HT1080 (cell line): Measurements from ENCODE around the gene ANXA2R. TPM values are rescaled to one million over a fixed set of nuclear protein-coding genes. Genes with fewer than 3 reads are reported as not detected.

Experiments
- DNase-seq: peaks from one replicate; pipeline ENCODE4 v3.0.0-alpha.2; 2015; ENCODE audit warnings: low read depth
- total RNA-seq: library from RNA; depleted of rRNA; stranded (reverse); fragments of >200 nt; shearing (Covaris generic); gene quantifications from 2 replicates; pipeline ENCODE4 v1.2.3, GENCODE V29; 2014; rRNA removed

ANXA2R gene
- total RNA-seq, 1 experiment from 2014 or later, result 0.59 TPM

DNA sequence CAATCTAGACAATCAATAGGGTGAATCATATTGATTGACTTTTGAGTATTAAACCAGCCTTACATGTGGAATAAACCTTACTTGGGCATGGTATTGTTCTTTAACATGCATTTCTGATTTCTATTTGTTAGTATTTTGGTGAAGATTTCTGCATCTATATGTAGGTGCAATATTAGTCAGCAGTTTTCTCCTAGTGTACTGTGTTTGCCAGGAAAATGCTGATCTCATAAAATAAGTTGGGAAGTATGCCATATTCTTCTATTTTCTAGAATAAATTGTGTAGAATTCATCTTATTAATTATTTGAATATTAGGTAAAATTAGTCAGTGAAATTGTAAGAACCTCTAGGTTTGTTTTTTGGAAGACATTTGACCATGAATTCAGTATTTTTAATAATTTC lies 38.4 kb downstream of the ANXA2R start:
- DNase-seq, result no peak

DNA sequence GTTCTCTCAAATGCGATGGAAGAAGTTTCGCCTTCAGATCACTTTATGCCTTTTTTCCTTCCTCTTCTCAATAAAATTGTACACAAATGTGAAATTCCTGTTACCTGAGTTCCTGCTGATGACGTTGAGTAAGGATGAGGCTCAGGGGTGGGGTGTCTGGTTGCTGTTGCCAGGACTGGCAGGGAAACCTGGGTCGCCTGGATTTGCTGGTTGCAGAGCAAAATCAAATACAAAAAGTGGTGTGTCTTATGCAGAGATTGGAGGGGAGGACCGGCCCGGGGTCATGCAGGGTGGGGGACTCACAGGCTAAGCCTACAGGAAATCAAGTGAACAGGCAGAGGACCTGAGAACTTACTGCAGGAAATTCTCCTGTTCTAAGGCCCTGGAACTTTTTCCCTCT lies 39.2 kb downstream of the ANXA2R start:
- no peak for DNase-seq

DNA sequence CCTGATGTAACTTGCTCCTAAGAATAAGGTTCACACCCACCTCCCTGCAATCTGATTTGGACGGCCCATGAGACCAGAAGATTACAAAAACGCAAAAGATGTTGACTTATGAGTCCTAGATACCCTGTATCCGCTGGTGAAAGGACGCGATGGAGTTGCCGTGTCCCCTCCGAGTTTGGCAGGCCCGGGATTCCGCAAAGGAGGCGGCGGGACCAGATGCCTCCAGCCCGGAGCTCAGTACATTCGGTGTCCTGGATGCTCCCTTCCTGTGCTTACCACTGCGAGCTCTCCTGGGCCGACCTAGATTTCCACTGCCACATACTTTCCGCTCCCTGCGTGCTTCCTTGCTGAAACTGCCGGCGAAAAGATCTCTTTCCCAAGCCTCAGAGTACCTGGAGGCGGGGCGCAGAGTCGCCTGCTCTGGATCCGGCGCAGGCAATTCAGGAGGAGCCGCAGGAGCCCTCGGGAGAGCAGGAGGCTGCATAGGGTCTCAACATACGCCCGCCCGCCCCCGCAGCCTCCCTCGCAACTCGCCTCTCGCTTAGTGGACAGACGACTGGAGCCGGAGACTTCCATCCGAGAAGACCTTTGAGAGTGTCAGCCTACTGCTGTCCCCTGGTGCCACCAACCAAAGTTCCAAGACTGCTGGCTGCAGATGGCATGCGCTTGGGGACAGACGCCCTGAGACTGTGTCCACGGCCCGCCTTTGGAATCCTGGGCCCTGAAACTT lies 39.8 kb downstream of the ANXA2R start:
- DNase-seq, result no peak

DNA sequence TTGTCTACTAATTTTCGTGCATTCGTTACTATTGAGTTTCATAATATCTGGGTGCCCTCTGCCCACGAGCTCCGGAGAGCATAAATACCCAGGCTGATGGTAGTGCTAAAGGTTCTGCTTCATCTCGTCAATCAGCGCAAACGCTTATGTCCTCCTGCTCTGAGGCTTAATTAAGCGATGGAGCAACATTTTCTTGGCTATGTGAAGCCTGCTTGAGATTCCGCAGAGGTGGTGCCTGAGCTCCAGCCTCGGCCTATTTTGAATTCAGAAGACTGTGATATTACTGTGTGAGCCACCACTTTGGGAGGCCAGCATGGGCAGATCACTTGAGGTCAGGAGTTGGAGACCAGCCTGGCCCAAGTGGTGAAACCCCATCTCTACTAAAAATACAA lies 44.8 kb downstream of the ANXA2R start:
- no peak for DNase-seq

DNA sequence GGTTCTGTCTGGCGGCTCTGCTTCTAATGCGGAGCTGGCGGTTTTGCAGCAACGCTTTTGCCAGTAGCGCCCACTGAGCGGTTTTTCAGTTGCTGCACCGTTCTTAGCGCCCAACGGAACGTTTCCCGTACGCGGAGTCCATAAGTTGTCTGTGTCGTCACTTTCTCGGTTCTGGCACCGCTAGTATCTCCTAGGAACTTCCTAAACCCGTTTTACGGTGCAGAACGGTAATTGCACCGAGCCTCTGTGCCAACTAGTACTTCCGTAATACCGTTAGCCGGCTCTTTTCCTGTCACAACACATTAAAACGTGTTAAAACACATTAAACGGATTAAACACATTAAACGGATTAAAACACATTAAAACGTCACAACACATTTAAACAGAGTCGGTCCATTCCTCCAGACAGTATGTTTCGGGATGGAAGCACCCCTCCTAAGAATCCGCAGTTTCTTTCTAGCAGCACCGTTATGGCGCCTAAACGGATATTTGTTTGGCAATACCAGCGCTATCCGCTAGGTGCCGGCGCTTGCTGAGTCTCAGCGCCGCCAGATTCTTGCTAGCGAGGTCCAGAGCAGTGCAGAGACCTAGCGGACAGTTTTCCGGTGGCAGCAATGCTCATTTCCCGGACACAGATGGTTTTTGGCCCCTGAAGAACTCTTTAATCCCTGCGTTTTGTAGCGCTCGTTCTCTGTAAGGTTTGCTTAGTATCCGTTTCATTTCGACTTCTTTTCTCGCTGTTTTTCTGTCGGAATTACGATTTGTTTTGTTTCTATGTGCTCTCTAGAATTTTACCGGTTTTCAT lies 45.4 kb downstream of the ANXA2R start:
- no peak for DNase-seq

DNA sequence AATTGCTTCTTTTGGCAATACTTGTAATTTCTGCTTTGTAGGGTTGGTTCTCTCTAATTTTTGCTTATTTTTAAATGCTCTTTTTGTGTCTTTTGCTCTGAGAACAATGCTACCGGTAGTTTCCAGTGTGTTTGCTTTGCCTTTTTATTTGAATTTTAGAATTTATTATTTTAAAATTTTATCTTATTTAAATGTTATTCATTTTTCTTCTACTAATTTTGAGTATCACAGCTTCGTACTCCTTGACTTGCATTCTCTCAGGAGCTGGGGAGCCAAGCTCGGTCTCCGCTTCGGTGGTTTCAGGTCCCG lies 45.9 kb downstream of the ANXA2R start:
- DNase-seq, result no peak

DNA sequence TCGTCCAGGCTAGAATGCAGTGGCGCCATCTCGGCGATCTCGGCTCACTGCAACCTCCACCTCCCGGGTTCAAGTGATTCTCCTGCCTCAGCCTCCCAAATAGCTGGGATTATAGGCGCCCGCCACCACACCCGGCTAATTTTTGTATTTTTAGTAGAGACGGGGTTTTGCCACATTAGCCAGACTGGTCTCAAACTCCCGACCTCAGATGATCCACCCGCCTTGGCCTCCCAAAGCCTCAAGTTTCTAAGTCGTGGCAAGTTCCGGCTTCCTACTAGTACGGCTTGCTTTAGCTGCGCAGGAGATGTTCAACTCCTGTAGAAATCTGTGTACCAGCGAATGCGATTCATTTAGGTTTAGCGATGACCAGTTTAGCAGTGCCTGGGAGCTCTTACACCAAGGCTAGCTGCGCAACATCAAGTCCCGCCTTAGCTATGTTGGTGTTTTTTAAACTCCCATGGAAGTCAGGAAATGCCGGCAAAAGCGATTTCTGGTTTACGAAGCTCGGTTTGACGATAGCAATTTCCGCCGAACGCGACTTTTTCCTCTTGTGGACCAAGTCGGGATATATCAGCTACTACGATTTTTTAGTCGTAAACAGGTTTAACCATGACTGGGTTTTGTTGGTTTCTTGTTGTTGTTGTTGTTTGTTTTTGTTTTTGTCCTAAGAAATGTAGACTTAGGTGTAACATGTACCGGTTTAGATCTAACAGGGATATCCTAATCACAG lies 46.4 kb downstream of the ANXA2R start:
- no peak for DNase-seq

DNA sequence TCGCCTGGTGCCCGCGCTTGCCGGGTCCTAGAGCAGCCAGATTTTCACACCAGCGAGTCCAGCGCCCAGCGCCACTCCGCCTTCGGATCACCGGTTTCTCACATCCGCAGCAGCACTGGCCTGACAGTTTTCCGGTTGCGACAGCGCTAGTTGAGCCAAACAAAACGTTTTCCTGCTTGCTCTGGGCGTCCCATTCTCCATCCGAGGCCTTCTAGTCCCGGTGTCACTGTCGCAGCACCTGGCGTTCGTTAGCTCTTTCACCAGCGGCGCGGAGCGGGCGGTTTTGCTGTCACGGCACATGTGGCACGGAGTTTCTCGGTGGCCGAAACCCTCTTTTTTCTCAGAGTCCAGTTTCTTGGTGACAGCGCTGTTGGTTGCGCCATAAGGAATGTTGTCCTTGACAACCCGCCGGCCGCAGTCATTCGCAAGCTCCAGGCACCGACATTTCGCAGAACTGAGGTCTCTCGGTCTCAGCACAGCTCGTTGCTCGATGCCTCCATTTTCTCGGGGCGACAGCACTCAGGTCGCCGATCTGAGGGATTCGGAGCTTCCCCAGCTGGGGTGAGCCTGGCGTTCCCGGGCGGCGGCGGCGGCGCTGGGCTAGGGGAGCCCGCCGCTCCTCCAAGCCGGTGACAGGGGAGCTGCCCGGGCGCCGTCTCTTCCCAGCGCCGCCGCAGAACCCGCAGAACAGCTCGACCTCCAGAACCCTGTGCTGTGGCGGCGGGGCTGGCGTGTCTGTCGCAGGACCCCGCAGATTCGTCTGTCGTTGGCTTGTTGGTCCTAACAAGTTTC lies 47.8 kb downstream of the ANXA2R start:
- no peak for DNase-seq

DNA sequence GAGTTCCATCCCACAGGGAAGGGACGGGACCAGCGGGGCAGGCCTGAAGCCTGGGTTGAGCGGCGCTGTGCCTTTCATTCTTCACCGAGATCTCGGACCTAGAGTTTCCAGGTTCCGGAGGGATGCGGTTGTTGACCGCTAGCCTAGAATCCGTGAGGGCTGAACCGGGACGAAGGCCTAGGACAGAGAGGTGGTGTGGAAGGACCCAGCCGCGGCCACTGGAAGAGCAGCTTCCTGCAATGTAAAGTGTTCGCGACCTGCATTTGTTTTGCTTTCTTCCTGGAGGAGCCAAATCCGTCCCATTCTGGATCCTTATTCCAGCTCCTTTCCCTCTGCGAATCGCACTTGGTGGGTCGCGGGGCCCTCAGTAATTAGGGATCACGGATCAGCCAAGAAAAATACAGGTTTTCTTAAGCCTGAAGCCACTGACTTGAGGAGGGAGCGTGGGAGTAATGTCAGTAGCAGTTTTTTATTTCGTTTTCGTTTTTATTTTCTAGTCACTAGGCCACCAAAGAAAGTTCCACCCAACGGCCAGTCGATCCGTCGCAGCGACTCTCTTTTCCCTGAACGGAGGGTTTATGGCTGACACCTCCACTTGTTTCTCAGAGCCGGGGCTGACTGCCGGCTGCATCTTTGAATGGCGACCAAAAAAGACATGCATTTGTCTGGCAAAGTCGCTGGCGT lies 48.6 kb downstream of the ANXA2R start:
- no peak for DNase-seq

DNA sequence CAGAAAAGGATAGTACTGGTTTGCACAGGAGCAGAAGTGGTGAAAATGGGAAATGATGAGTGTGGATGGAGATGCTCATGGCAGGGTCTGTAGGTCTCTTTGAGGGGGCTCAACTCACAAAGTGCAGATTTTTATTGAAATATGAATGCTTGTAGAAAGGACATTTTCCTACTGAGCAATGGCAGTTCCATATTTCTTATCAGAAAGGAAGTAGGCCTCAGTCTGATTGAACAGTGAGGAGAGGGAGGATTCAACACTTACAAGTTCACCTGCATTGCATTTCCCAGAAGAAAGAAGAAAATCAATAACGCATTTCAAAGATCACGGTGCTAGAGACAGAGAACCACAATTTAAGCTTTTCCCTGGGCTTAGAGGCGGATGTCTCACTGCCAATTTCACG lies 49.2 kb downstream of the ANXA2R start:
- DNase-seq, result no peak

Other genes with a start within 250 kb of the ANXA2R start
- not detected in 2 replicates for gene SELENOP, start 228.4 kb downstream of the ANXA2R start, total RNA-seq
- gene ZNF131, start 80.6 kb upstream of the ANXA2R start, total RNA-seq, result 22.2 and 25.9 TPM in 2 replicates
- gene NIM1K, start 151.9 kb upstream of the ANXA2R start, total RNA-seq, result 0.02 TPM in 1 of 2 replicates, not detected in the other